Kidney epithelial cell (primary cell): Measurements from ENCODE around the gene NELFCD. TPM values are rescaled to one million over a fixed set of nuclear protein-coding genes. Genes with fewer than 3 reads are reported as not detected.

Source experiments
- DNase-seq: peaks from one replicate; pipeline ENCODE4 v3.0.0-alpha.2; 2010; ENCODE audit warnings: low read depth
- H3K27me3 ChIP-seq: 2 replicates; pipeline ENCODE4 v1.6.0; 2011; ENCODE audit warnings: low read length; ENCODE audit not compliant: control insufficient read depth, insufficient read depth
- H3K36me3 ChIP-seq: 2 replicates; pipeline ENCODE4 v1.5.1; 2011; ENCODE audit warnings: low read length; ENCODE audit not compliant: control insufficient read depth, insufficient read depth
- H3K4me3 ChIP-seq: 2 replicates; pipeline ENCODE4 v1.5.1; 2011; ENCODE audit warnings: low read depth, mild to moderate bottlenecking, control low read depth, low read length
- total RNA-seq: library from RNA; depleted of rRNA; stranded (reverse); fragments of >200 nt; gene quantifications from 2 replicates; pipeline ENCODE4 v1.2.3, GENCODE V29; 2015
- TF ChIP-seq, protein P1 (sequence below): IDR thresholded peaks from 2 replicates; pipeline ENCODE4 v1.5.1; 2011; ENCODE audit warnings: mild to moderate bottlenecking, moderate library complexity, low read length, control low read depth, inconsistent platforms; ENCODE audit not compliant: insufficient read depth, poor library complexity, severe bottlenecking

Gene NELFCD
- total RNA-seq, 1 donor from 2014 or later = 43.7 TPM

DNA sequence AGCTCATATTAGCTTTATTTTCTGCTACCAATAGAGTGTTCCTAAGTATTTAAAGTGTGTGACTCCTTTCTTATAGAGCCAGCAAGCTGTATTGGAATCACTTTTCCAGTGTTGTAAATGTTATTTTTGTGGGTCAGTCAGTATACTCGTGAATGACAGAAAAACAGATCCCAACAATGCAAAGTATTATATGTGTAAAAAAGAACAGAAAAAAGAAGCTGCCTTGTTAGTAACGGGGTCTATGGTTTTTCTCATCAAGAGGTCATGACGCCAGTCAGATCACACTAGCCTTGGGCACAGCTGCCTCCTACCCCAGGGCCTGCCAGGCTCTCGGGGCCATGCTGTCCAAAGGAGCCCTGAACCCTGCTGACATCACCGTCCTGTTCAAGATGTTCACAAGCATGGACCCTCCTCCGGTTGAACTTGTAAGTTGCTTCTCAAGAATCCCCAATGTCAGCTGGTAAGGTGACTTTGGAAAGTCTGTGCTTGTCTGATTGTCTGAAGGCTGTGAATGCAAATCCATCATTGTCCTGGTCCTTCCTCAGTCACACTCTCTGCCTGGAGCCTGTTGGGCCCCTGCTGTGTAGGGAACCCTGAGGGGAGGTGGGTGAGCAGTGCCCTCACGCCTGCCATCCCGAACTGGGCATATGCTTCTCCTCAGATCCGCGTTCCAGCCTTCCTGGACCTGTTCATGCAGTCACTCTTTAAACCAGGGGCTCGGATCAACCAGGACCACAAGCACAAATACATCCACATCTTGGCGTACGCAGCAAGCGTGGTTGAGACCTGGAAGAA, 9.8 kb downstream of the NELFCD start:
- peaks cover 1% of the 10 kb centered on the region for H3K36me3 ChIP-seq
- TF ChIP-seq, protein P1, sequence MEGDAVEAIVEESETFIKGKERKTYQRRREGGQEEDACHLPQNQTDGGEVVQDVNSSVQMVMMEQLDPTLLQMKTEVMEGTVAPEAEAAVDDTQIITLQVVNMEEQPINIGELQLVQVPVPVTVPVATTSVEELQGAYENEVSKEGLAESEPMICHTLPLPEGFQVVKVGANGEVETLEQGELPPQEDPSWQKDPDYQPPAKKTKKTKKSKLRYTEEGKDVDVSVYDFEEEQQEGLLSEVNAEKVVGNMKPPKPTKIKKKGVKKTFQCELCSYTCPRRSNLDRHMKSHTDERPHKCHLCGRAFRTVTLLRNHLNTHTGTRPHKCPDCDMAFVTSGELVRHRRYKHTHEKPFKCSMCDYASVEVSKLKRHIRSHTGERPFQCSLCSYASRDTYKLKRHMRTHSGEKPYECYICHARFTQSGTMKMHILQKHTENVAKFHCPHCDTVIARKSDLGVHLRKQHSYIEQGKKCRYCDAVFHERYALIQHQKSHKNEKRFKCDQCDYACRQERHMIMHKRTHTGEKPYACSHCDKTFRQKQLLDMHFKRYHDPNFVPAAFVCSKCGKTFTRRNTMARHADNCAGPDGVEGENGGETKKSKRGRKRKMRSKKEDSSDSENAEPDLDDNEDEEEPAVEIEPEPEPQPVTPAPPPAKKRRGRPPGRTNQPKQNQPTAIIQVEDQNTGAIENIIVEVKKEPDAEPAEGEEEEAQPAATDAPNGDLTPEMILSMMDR = no peak
- DNase-seq = no peak

DNA sequence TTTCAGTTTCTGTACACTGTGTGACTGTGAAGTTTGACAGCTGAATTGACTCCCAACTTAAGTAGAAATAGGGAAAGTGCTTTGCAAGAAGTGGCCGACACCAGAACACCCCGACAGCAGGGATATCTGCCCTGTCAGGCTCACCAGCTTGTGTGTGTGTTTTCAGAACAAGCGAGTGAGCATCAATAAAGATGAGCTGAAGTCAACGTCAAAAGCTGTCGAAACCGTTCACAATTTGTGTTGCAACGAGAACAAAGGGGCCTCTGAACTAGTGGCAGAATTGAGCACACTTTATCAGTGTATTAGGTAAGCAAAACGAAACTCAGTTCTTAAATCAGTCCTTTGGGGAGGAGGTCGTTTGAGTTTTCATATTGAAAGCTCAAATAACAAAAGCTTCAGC, 10.7 kb downstream of the NELFCD start:
- Histone ChIP-seq H3K4me3 (no peak overlapping the region), H3K36me3 (peaks cover 2% of the 10 kb centered on the region), H3K27me3 (no peaks in the 10 kb centered on the region)
- no peak for DNase-seq
- TF ChIP-seq, protein P1 = no peak

More for the DNA sequence above, 9.8 kb downstream of the NELFCD start:
- Histone ChIP-seq H3K27me3 (no peaks in the 10 kb centered on the region), H3K4me3 (no peak overlapping the region)

DNA sequence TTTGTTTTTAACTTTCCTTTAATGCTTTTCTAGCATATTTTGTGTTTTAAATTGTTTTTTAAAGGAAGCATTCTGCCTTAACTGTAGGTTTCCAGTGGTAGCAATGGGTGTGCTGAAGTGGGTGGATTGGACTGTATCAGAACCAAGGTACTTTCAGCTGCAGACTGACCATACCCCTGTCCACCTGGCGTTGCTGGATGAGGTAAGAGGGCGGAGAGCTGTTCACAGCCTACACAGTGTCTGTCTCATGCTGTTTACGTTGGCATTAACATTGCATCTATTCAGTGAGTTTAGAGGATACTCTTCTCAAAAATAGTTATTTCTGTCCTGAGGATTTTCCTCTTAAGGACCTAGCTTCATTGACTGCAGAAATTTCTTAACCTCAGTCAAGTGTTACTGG, 11.9 kb downstream of the NELFCD start:
- Histone ChIP-seq H3K36me3 (peaks cover 4% of the 10 kb centered on the region), H3K4me3 (no peak overlapping the region), H3K27me3 (no peaks in the 10 kb centered on the region)
- TF ChIP-seq, protein P1 = no peak
- DNase-seq = no peak

DNA sequence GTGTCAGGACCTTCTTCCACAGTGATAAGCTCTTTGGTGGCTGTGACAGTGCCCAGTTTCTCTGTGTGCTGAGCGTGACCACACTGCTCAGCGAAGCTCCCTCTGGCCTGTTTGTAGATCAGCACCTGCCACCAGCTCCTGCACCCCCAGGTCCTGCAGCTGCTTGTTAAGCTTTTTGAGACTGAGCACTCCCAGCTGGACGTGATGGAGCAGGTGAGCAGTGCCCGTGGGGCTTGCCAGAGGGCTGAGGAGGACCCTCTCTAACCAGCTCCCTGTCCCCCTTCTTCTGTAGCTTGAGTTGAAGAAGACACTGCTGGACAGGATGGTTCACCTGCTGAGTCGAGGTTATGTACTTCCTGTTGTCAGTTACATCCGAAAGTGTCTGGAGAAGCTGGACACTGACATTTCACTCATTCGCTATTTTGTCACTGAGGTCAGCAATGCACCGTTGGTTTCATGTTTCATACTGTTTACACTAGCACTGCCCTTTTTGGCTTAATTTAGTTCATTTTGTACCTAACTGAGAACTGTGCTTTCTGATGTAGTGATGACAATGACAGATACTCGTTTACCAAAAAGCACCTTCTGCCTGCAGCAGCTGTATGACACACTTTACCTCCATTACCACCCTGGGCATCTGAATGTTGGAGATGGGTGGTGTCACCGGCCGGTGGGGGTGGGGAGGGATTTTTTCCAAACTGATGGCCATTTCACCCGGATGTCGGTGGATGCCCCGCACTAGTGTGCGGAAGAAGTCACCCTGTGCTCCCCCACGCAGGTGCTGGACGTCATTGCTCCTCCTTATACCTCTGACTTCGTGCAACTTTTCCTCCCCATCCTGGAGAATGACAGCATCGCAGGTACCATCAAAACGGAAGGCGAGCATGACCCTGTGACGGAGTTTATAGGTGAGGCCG, 12.5 kb downstream of the NELFCD start:
- no peaks in the 10 kb centered on the region for H3K27me3 ChIP-seq
- TF ChIP-seq, protein P1 = no peak
- DNase-seq = no peak
- H3K36me3 ChIP-seq = peaks cover 4% of the 10 kb centered on the region
- no peak overlapping the region for H3K4me3 ChIP-seq

DNA sequence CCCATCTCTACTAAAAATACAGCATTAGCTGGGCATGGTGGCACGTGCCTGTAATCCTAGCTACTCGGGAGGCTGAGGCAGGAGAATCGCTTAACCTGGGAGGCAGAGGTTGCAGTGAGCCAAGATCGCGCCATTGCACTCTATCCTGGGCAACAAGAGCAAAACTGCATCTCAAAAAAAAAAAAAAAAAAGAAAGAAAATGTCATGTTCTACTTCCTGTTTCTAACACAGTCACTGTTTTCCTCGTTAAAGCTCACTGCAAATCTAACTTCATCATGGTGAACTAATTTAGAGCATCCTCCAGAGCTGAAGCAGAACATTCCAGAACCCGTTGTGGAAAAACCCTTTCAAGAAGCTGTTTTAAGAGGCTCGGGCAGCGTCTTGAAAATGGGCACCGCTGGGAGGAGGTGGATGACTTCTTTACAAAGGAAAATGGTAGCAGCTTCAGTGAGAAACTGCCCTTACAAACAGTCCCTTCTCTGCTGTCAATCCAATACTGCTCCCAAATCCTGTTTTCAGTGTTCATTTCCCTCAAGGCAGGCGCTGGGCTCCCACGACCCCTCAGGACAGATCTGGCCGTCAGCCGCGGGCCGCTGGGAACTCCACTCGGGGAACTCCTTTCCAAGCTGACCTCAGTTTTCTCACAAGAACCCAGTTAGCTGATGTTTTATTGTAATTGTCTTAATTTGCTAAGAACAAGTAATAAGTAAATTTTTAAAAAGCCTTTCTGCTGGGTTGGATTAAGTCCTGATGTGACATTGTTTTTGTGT, 13.5 kb downstream of the NELFCD start:
- no peaks in the 10 kb centered on the region for H3K27me3 ChIP-seq
- H3K36me3 ChIP-seq = peaks cover 4% of the 10 kb centered on the region

More for the DNA sequence above, 13.5 kb downstream of the NELFCD start:
- no peak overlapping the region for H3K4me3 ChIP-seq
- TF ChIP-seq, protein P1 = no peak
- no peak for DNase-seq
